Epithelial cell of prostate (primary cell): ENCODE results near the gene COL27A1.
"Not testable (repeated sequence)": the region's sequence is repeated elsewhere in the genome, so short reads cannot be mapped to it uniquely, and the experiment has no call there.

Experiments
- DNase-seq: peaks from one replicate; pipeline ENCODE4 v3.0.0-alpha.2; 2011; ENCODE audit warnings: low read depth, low spot score
- H3K27ac ChIP-seq: fragments of 450-650 bp; 2 replicates; pipeline ENCODE4 v1.5.1; 2017; ENCODE audit warnings: mild to moderate bottlenecking

COL27A1 gene

GRCh38 chr9:114311571-114312512, 156.5 kb downstream of the COL27A1 start:
- H3K27ac ChIP-seq: no peak overlapping the region
- DNase-seq: no peak

GRCh38 chr9:114312513-114312875, 157.2 kb downstream of the COL27A1 start:
- no peak for DNase-seq

GRCh38 chr9:114313186-114313585, 157.8 kb downstream of the COL27A1 start:
- DNase-seq: no peak
- no peak overlapping the region for H3K27ac ChIP-seq

More at GRCh38 chr9:114312513-114312875, 157.2 kb downstream of the COL27A1 start:
- no peak overlapping the region for H3K27ac ChIP-seq

GRCh38 chr9:114314256-114314867, 159.0 kb downstream of the COL27A1 start:
- DNase-seq: no peak

GRCh38 chr9:114314881-114315722, 159.8 kb downstream of the COL27A1 start:
- no peak overlapping the region for H3K27ac ChIP-seq
- no peak for DNase-seq

More at GRCh38 chr9:114314256-114314867, 159.0 kb downstream of the COL27A1 start:
- H3K27ac ChIP-seq: no peak overlapping the region

GRCh38 chr9:114315723-114316363, 160.5 kb downstream of the COL27A1 start:
- H3K27ac ChIP-seq: no peak overlapping the region
- no peak for DNase-seq

- H3K27ac ChIP-seq: no peak overlapping the region
- DNase-seq: no peak
Observed at GRCh38 chr9:114316605-114317230, 161.4 kb downstream of the COL27A1 start.

GRCh38 chr9:114317665-114318357, 162.5 kb downstream of the COL27A1 start:
- H3K27ac ChIP-seq: no peak overlapping the region
- no peak for DNase-seq

GRCh38 chr9:114318416-114318815, 163.1 kb downstream of the COL27A1 start:
- no peak overlapping the region for H3K27ac ChIP-seq
- no peak for DNase-seq

- no peak for DNase-seq
- no peak overlapping the region for H3K27ac ChIP-seq
Observed at GRCh38 chr9:114319147-114319546, 163.8 kb downstream of the COL27A1 start.

- DNase-seq: peak; percentile 43
- H3K27ac ChIP-seq: not testable (repeated sequence)
Observed at GRCh38 chr9:114320710-114321109, 165.4 kb downstream of the COL27A1 start.

GRCh38 chr9:114321759-114322158, 166.4 kb downstream of the COL27A1 start:
- no peak overlapping the region for H3K27ac ChIP-seq
- no peak for DNase-seq

- H3K27ac ChIP-seq, DNase-seq: not testable (repeated sequence)
Observed at GRCh38 chr9:114322160-114322818, 167.0 kb downstream of the COL27A1 start.

- DNase-seq, H3K27ac ChIP-seq: not testable (repeated sequence)
Observed at GRCh38 chr9:114322831-114323531, 167.6 kb downstream of the COL27A1 start, which contains the start of gene ORM1. ORM1 (plus strand) TSS chr9:114323098; CDS start chr9:114323134, 36 bp downstream.

- not testable (repeated sequence) for DNase-seq, H3K27ac ChIP-seq
Observed at GRCh38 chr9:114323849-114324248, 168.5 kb downstream of the COL27A1 start.

GRCh38 chr9:114324492-114324891, 169.2 kb downstream of the COL27A1 start:
- DNase-seq: no peak
- H3K27ac ChIP-seq: no peak overlapping the region

GRCh38 chr9:114324965-114325364, 169.6 kb downstream of the COL27A1 start:
- H3K27ac ChIP-seq, DNase-seq: not testable (repeated sequence)
